Natural killer cell (primary cell): ENCODE measurements around the gene BCAP31. TPM values are rescaled to one million over a fixed set of nuclear protein-coding genes. Genes with fewer than 3 reads are reported as not detected.

ENCODE experiments used
- ATAC-seq, 3 donors: fragments of 150-1000 bp in 2 of 3; fragments of 200-7000 bp in 1 of 3; cut with Tn5 transposase; 1 replicate in 1 of 3; 2 replicates in 2 of 3; pipeline ENCODE4 v1.10.0; 2021; ENCODE audit warnings: mild to moderate bottlenecking in 2 of 3, moderate library complexity in 2 of 3
- DNase-seq, 2 donors: peaks; one replicate each; pipeline versions ENCODE4 v3.0.0 to v3.0.0-alpha.2; 2013 to 2021; ENCODE audit warnings: mixed read lengths in 1 of 2
- H3K27ac ChIP-seq: one replicate; pipeline ENCODE4 v1.5.1; 2013; ENCODE audit warnings: mild to moderate bottlenecking, low read length
- H3K27me3 ChIP-seq: one replicate; pipeline ENCODE4 v1.6.1; 2013; ENCODE audit warnings: low read length; ENCODE audit not compliant: control insufficient read depth, insufficient read depth
- H3K36me3 ChIP-seq: one replicate; pipeline ENCODE4 v1.6.1; 2013; ENCODE audit warnings: low read length; ENCODE audit not compliant: control insufficient read depth, insufficient read depth
- H3K4me1 ChIP-seq: one replicate; pipeline ENCODE4 v1.6.1; 2013; ENCODE audit warnings: low read length; ENCODE audit not compliant: control insufficient read depth, insufficient read depth
- H3K4me3 ChIP-seq: one replicate; pipeline ENCODE4 v1.5.1; 2013; ENCODE audit warnings: low read length
- H3K9me3 ChIP-seq: one replicate; pipeline ENCODE4 v1.6.1; 2013; ENCODE audit warnings: low read length; ENCODE audit not compliant: control insufficient read depth, insufficient read depth
- H3K27ac Mint-ChIP-seq, 2 donors: one replicate each; pipeline ENCODE4 v1.8.0; 2022; ENCODE audit warnings: mild to moderate bottlenecking in 2 of 2, mixed read lengths in 2 of 2, moderate library complexity in 1 of 2
- H3K27me3 Mint-ChIP-seq, 2 donors: one replicate each; pipeline ENCODE4 v1.8.0; 2022; ENCODE audit warnings: low read depth in 2 of 2, mixed read lengths in 2 of 2
- H3K36me3 Mint-ChIP-seq: one replicate; pipeline ENCODE4 v1.8.0; 2022; ENCODE audit warnings: mixed read lengths
- H3K4me1 Mint-ChIP-seq, 2 donors: one replicate each; pipeline ENCODE4 v1.8.0; 2022; ENCODE audit warnings: mixed read lengths in 2 of 2
- H3K4me3 Mint-ChIP-seq: one replicate; pipeline ENCODE4 v1.8.0; 2022; ENCODE audit warnings: mild to moderate bottlenecking, moderate library complexity, mixed read lengths
- H3K9me3 Mint-ChIP-seq, 2 donors: one replicate each; pipeline ENCODE4 v1.8.0; 2022; ENCODE audit warnings: mixed read lengths in 2 of 2
- WGBS: methylation state at CpG from one replicate; pipeline ENCODE4 v1.1.7; 2013; ENCODE audit warnings: missing lambda C conversion rate; ENCODE audit not compliant: insufficient coverage; 5-methylcytosine and 5-hydroxymethylcytosine counted together
- intact Hi-C: fragments of 100-400 bp; cut with micrococcal nuclease; formaldehyde crosslinking; loops from one replicate; pipeline ENCODE4 v1.14.2; 2022
- total RNA-seq, 4 donors: library from RNA; stranded (reverse); fragments of 120-200 nt in 1 of 4; gene quantifications; one replicate each; pipeline versions ENCODE4 v1.2.3 to v1.2.4, GENCODE V29; 2013 to 2022
- TF ChIP-seq, protein P1 (sequence below): fragments of 200-600 bp; IDR thresholded peaks from one replicate; pipeline ENCODE4 v1.8.0; 2022; ENCODE audit warnings: antibody characterized with exemption

Gene BCAP31
- total RNA-seq, 3 donors from 2014 or later (not counting 1 experiment from before 2014, with no cell fraction given): 109 to 131 (median 119) TPM

DNA sequence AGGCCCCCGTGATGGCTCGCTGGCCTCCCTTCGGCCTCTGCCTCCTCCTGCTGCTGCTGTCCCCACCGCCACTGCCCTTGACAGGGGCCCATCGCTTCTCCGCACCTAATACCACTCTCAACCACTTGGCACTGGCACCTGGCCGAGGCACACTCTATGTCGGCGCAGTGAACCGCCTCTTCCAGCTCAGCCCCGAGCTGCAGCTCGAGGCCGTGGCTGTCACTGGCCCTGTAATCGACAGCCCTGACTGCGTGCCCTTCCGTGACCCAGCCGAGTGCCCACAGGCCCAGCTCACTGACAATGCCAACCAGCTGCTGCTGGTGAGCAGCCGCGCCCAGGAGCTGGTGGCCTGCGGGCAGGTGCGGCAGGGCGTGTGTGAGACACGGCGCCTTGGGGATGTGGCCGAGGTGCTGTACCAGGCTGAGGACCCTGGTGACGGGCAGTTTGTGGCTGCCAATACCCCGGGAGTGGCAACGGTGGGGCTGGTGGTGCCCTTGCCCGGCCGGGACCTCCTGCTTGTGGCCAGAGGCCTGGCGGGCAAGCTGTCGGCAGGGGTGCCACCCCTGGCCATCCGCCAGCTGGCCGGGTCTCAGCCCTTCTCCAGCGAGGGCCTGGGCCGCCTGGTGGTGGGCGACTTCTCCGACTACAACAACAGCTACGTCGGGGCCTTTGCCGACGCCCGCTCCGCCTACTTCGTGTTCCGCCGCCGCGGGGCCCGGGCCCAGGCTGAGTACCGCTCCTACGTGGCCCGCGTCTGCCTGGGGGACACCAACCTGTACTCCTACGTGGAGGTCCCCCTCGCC is 42.9 kb upstream of the BCAP31 start:
- no peak overlapping the region for H3K27ac Mint-ChIP-seq
- H3K9me3 Mint-ChIP-seq: no peaks in the 10 kb centered on the region
- intact Hi-C loops: no loop called here
- H3K36me3 Mint-ChIP-seq: no peaks in the 10 kb centered on the region
- no peak overlapping the region for H3K4me3 Mint-ChIP-seq
- Histone ChIP-seq H3K27ac (no peak overlapping the region), H3K4me1 (peaks cover 18% of the 10 kb centered on the region), H3K4me3 (no peak overlapping the region), H3K36me3 (no peaks in the 10 kb centered on the region), H3K9me3 (no peaks in the 10 kb centered on the region), H3K27me3 (no peaks in the 10 kb centered on the region)
- peaks cover 0 to 20% of the 10 kb centered on the region in 2 donors for H3K4me1 Mint-ChIP-seq
- 92% methylated on average over 56 of the region's 56 CpGs for WGBS
- TF ChIP-seq, protein P1, sequence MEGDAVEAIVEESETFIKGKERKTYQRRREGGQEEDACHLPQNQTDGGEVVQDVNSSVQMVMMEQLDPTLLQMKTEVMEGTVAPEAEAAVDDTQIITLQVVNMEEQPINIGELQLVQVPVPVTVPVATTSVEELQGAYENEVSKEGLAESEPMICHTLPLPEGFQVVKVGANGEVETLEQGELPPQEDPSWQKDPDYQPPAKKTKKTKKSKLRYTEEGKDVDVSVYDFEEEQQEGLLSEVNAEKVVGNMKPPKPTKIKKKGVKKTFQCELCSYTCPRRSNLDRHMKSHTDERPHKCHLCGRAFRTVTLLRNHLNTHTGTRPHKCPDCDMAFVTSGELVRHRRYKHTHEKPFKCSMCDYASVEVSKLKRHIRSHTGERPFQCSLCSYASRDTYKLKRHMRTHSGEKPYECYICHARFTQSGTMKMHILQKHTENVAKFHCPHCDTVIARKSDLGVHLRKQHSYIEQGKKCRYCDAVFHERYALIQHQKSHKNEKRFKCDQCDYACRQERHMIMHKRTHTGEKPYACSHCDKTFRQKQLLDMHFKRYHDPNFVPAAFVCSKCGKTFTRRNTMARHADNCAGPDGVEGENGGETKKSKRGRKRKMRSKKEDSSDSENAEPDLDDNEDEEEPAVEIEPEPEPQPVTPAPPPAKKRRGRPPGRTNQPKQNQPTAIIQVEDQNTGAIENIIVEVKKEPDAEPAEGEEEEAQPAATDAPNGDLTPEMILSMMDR: no peak
- no peaks in the 10 kb centered on the region for H3K27me3 Mint-ChIP-seq
- no peak for DNase-seq
- no peak for ATAC-seq

GRCh38 chrX:153766098-153766817 is 42.1 kb upstream of the BCAP31 start:
- H3K27ac Mint-ChIP-seq: no peak overlapping the region
- H3K4me3 Mint-ChIP-seq: no peak overlapping the region
- intact Hi-C loops: no loop called here
- TF ChIP-seq, protein P1: no peak
- peaks cover 18% of the 10 kb centered on the region for H3K4me1 ChIP-seq
- no peak overlapping the region for H3K27ac ChIP-seq
- H3K9me3 ChIP-seq: no peaks in the 10 kb centered on the region
- H3K36me3 ChIP-seq: no peaks in the 10 kb centered on the region
- no peaks in the 10 kb centered on the region for H3K9me3 Mint-ChIP-seq
- peak in 1 of 2 donors; percentile 20 for DNase-seq
- peaks cover 0 to 20% of the 10 kb centered on the region in 2 donors for H3K4me1 Mint-ChIP-seq
- H3K4me3 ChIP-seq: no peak overlapping the region
- no peaks in the 10 kb centered on the region for H3K27me3 Mint-ChIP-seq
- no peaks in the 10 kb centered on the region for H3K27me3 ChIP-seq
- no peaks in the 10 kb centered on the region for H3K36me3 Mint-ChIP-seq
- peak in 1 of 3 donors; percentile 62 for ATAC-seq
- WGBS: 26% methylated on average over 19 of the region's 21 CpGs

DNA sequence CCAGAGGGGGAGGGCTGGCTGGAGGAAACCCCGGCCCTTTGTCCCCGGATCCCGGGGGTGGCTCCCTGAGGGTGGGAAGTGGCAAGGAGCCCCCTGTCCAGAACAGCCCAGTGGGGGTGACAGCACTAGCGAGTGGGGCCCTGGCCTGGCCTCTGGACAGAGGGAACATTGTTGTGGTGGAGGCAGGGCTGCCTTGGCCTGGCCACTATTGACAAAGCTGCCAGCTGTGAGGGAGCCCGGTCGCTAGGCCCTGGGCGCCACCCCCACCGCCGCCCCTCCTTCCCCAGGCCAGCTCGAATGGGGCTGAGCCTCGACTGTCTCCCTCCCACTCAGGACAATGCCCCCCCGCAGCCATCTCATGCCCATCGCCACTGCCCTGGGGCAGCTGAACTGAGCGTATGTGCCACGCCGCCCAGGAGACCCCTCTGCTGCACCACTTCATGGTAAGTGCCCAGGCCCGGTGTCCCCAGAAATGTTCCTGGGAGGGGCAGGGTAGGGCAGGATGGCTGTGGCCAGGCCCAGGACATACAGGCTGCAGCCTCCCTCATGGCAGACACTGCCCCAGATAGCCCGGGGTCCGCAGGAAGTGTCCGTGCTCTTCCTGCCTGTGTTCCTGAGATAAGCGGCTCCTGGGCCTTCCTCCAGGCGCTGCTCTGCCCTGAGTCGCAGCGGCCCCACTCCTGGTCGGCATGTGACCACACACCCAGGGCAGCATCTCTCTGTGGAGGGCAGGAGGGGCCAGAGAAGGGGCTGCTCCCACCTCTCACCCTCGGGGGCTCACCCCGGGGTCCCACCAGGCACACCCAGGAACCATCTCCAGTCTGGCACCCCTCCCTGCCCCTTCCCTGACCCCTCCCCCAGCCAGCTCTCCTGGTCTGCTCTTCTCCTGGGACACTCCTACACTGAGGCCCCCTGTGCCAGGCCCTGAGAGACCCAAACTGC is 41.2 kb upstream of the BCAP31 start:
- intact Hi-C loops: no loop called here
- Histone ChIP-seq H3K36me3 (no peaks in the 10 kb centered on the region), H3K27me3 (no peaks in the 10 kb centered on the region), H3K4me1 (peaks cover 18% of the 10 kb centered on the region), H3K9me3 (no peaks in the 10 kb centered on the region), H3K27ac (no peak overlapping the region), H3K4me3 (no peak overlapping the region)
- H3K27ac Mint-ChIP-seq: no peak overlapping the region
- no peak overlapping the region for H3K4me3 Mint-ChIP-seq
- no peak for ATAC-seq
- no peaks in the 10 kb centered on the region for H3K27me3 Mint-ChIP-seq
- TF ChIP-seq, protein P1: no peak
- 76% methylated on average over 27 of the region's 27 CpGs for WGBS
- H3K4me1 Mint-ChIP-seq: peaks cover 0 to 20% of the 10 kb centered on the region in 2 donors
- DNase-seq: no peak
- no peaks in the 10 kb centered on the region for H3K9me3 Mint-ChIP-seq
- H3K36me3 Mint-ChIP-seq: no peaks in the 10 kb centered on the region
